Stromal cell of bone marrow (primary cell): ENCODE results near the gene EOLA2.
"Not testable (repeated sequence)": the region's sequence is repeated elsewhere in the genome, so short reads cannot be mapped to it uniquely, and the experiment has no call there.

Source experiments
- DNase-seq: peaks from one replicate; pipeline ENCODE4 v3.0.0-alpha.2; 2012; ENCODE audit warnings: low read depth

EOLA2 gene

DNA sequence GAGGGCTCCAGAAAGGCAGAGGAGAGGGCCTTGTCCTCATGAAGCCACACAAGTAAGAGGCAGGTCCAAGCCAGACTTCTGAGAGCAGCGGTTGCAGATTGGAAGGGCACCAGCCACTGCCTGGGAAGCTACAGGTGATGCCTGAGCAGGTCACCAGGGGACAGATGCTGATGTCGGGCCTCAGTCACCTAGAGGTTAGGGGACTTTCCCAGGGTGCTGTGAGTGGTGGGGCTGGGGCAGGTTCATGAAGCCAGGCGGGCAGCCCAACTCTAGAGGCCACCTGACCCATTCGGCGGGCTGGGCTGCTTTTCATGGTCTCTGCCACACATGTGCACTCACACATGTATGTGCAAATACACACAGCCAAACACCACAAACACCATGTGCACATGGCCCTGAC lies 5.3 kb downstream of the EOLA2 start:
- not testable (repeated sequence) for DNase-seq

DNA sequence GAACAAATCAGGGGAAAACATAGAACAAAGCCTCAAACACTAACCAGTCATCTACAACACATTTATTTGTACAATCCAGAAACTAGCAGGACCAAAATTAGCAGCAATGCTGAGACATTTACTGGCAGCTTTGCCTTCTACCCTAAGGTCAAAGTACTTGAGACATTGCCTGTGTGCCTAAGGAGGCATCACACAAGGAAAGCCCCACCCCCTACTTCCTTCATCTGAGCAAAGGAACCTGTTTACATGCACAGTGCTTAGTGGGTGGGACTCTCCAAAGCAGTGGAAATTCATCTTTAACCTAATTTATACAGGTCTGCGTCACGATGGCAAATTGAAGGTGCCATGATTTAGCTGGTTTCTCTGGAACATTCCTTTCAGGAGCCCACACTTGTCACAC lies 6.1 kb downstream of the EOLA2 start:
- not testable (repeated sequence) for DNase-seq

DNA sequence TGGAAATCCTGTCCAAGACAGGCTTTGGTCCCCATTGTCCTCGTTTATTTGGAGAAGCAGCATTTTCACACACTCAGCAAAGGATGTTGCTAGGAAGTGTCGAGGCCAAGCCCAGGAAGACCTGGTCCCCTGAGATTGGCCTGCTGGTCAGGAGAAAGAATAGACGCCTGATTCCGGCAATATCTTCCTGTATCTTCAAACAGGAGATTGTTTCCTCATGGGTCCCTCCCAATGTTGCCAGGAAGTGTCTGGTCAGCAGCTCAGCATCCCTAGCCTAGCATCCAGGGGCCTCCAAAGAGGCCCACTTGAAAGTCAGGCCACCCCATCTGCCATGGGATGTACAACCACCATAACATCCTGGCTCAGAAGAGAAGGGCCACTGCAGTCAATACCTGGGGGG lies 6.9 kb downstream of the EOLA2 start:
- not testable (repeated sequence) for DNase-seq

DNA sequence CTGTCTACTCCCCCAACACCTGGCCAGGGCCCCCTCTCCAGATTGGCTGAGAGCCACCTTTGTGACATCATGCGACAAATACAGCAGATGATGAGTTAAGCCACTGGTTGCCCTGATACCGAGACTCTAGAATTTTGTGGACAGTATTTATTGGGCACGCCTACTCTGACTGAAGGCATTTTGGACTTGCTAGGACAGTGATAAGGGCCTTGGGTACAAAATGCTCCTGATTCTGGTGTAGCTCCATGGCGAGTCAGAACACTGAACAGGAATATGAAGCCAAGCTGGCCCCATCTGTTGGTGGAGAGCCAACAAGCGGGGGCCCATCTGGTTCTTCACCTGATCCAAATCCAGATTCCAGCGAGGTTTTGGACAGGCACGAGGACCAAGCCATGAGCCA lies 8.9 kb downstream of the EOLA2 start, which contains the start of gene HSFX4:
HSFX4 (plus strand) TSS at position 174 of the 400 bp plus-strand sequence; CDS start at position 246, 72 bp downstream.
- not testable (repeated sequence) for DNase-seq

DNA sequence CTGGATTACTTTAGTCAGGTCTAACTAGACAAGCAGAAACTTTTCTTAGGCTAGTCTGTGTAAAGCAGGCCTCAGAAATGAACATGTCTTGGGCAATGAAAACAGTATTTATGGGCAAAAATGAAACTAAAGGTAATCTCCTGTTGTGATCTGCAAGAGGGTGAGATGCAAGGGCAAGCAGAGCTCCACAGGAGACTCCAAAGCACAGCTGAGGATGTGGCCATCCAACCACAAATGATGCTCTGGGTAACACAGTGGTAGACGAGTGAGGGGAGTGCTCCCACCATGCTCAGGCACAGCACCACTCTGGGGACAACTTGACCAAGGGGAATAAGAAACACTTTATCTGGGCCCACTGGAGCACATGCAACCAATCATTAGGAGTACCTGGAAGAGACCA lies 9.7 kb downstream of the EOLA2 start:
- DNase-seq, result not testable (repeated sequence)

DNA sequence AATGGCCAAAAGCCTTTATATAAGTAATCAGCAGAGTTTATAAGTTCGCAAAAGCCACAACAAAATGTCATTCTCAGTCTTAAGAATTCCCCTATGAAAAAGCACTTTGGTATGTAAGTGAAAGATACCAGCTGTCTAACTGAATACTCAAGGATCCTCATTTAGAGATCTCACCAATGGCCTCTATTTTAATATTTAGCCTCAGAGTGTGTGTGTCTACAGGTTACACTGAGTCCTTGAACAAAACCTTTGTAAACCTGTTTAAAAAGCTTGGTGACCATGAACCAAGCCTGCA lies 10.4 kb downstream of the EOLA2 start:
- not testable (repeated sequence) for DNase-seq

DNA sequence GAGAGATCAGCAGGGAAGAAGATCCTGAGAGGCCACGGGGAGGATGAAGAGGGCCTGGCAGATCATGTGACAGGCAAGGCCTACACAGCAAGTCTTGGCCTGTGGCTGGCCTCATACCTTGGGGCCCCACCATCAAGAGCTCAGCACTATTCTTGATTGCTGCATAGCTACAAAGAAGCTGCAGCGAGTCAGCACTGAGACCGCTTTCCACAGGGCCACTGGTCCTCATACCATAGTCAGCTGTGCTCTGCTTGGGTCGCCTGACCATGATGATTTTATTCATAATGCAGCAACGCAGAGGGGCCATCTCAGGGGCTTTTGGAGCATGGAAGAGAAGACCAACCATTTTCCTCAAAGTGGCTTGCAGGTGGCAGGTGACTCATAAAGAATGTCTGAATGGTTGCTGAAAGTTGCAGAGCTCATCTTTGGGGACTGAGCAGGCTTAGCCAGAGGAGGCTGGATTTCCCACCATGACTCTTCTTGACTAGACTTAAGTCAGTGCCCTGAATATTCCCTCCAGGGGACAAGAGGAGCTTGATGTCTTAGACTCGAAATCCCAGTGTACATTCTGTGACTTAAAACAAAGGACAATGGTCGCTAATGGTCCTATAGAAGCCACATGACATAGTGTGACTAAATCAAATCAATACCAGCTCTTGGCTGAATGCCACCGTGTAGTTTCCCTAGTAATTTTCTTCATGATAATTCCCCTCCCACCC lies 10.9 kb downstream of the EOLA2 start:
- not testable (repeated sequence) for DNase-seq

DNA sequence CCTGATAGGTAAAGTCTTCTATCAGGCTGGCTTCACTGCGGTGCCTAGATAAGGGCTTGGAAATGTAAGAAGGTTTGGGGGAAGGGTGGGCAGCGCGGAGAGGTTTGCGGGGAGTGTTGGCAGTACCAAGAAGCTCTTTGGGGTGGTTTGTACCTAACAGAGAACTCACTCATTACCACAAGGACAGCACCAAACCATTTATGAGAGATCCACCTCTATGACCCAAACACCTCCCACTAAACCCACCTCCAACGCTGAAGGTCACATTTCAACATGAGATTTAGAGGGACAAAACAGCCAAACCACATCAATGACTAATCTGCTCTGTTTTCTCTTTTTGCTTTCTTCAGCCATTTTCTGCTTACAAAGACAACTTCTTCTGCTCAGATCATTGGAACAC lies 13.9 kb downstream of the EOLA2 start:
- DNase-seq, result not testable (repeated sequence)

DNA sequence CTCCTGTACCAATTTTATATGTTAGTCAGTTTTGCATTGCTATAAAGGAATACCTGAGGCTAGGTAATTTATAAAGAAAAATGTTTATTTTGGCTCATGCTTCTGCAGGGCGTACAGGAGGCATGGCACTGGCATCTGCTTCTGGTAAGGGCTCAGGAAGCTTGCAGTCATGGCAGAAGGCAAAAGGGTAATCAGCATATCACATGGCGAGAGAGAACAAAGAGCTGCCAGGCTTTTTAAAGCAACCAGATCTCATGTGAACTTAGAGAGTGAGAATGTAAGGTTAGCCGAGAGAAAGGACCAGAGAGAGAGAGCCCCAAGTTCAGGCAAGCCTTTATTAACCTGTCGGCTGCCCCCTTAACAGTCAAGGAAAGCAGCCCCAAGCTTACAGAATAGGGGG lies 14.5 kb downstream of the EOLA2 start:
- not testable (repeated sequence) for DNase-seq

DNA sequence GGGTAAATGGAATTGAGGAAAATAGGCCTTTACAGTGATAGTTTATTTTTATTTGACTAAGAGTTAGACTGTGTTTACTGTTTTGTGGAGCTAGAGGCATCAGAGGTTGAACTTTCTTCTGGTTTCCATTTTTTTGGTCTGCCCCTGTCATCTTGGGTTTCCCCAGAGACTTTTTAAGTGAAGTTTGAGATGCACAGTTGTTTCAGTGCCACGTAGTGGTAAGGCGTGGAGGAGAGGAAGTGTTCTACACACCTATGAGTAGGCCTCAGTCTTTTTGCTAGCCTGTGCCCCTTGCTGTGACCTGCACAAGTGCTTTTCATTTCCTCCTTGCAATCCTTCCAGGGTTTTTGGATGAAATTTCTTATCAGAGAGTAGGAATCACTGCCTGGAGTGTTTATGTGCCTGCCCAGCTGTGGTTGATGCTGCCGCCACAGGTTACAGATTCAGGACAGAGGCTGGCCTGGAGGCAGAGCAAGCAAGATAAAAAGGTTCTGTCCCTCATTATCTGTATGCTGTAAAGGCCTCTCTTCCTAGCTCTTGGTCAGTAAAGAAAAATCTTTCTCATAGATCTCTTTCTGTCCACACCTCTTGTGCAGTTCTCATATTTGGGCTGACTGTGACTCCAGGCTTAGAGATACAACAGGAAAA lies 21.4 kb downstream of the EOLA2 start:
- DNase-seq, result no peak

DNA sequence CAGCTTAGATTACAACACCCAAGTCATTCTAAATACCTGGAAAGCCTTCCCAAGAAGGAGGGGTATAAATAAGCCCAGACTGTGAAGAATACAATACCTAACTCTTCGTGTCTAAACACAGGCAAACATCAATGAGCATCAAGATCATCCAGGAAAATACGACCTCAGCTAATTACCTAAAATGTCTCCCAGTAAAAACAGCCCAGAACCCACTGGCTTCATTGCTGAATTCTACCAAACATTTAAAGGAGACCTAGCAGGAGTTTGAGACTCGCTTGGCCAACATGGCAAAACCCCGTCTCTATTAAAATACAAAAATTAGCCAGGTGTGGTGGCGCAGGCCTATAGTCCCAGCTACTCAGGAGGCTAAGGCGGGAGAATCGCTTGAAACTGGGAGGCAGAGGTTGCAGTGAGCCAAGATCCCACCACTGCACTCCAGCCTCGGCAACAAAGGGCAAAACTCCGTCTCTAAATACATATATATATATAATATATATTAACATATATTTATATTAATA lies 28.1 kb downstream of the EOLA2 start:
- no peak for DNase-seq

DNA sequence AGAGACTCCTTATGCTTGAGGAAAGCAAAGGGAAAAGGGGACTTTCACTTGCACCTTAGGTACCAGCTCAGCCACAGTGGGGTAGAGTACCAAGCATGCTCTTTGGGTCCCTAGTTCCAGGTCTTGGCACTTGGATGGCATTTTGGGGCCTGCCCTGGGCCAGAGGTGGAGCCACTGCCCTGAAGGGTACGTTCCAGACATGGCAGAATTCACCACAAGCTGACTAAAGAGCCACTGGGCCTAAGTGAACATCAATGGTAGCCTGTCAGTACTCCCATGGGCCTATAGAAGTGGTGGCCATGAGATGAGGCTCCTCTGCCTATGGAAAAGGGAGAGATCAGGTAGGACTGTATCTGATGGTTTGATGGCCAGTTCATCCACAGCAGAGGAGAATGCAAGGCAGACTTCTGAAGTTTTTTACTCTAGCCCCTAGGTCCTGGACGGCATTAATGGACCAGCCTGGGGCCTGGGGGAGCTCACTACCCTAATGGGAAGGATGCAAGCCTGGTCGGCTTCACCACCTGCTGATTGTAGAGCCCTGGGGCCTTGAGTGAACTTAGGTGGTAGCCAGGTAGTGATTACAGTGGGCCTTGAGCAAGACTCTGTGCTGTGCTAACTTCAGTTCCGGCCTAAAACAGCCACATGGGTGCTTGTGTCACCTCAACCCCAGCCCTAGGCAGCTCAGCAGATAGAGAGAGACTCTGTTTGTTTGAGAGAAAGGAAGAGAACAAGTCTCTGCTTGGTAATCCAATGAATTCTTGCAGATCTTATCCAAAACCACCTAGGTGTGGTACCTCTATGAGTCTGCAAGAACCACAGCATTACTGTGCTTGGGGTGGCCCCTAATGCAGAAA lies 28.7 kb downstream of the EOLA2 start:
- DNase-seq, result no peak

DNA sequence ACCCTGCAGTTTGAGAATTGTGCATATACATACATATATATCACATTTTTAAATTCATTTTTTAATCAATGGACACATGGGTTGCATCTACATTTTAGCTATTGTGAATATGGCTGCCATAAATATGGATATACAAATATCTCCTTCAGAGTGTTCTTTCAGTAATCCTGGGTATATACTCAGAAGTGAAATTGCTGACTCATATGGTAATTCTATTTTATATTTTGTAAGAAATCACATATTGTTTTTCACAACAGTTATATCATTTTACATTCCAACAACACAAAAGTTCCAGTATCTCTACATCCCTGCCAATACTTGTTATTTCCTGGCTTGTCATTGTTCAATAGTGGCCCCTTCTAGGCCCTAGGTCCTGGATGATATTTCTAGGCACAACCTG lies 29.6 kb downstream of the EOLA2 start:
- no peak for DNase-seq

DNA sequence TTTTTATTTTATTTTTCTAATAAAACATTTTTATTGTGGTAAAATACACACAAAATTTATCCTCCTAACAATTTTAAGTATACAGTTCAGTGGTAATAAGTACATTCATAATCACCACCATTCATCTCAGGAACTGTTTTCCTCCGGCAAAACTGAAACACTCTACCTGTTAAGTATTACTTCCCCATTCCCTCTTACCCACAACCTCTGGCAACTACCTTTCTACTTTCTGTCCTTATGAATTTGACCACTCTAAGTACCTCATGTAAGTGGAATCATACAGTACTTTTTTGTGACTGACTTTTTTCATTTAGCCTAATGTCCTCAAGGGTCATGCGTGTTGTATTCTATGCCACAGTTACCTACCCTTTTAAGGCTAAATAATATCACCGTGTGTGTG lies 30.0 kb downstream of the EOLA2 start:
- DNase-seq, result no peak

DNA sequence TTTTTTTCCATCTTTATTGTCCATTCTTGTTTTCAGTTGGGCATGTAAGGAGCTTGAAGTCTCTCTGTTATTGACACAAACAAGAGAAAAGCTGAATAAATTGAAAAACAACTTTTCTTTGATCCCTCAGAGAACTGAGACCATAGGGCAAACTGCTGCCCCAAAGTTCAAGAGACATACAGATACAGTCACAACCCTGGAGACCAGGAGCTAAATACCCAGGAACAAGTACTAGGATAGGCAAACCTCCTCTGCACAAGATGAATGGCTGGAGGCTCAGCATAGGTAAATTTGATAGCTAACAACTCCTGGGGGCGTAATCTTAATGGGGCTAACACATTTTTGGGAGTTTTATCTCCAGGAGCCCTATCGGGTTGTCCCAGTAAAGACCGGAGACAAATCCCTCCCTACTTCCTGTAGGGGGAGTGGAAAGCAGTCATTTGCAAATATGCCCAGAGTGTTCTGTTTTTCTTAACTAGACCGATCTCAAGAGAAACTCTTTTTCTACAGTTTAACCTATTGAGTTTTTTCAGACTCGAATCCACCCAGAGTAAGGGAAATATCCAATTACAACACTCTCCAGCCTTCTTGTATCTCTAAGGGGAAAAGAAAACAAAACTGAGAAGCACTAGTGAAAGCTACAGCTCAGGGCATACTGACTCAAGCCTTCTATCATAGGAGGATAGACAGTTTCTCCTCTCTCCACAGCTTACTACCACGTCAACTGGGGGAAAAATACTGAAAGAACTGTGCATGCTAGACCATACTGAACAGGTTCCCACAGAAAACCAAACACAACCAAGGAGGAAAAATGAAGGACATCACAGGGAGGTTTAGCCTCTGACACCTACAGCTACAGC lies 34.2 kb downstream of the EOLA2 start:
- DNase-seq, result peak; percentile 9

DNA sequence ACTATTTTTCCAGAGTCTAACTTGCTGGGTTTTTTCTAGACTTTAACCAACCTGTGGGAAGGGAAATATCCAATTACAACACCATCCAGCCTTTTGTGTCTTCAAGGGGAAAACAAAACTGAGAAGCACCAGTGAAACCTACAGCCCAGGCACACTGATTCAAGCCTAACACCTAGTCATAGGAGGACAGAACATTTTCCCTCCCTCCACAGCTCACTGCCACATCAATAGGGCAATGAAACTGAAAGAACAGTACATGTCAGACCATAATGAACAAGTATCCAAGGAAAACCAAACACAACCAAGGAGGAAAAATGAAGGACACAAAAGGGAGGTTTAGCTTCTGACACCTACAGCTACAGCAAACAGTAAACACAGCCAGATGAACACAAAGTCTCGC lies 39.7 kb downstream of the EOLA2 start:
- DNase-seq, result no peak

DNA sequence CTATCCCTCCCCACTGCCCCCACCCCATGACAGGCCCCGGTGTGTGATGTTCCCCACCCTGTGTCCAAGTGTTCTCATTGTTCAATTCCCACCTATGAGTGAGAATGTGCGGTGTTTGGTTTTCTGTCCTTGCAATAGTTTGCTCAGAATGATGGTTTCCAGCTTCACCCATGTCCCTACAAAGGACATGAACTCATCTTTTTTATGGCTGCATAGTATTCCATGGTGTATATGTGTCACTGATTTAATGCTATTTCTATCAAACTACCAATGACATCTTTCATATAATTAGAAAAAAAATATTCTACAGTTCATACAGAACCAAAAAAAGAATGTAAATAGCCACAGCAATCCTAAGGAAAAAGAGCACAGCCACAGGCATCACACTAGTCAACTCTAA lies 47.5 kb downstream of the EOLA2 start:
- DNase-seq, result not testable (repeated sequence)
